B cell (primary cell): ENCODE data around the gene CPNE4. TPM values are rescaled to one million over a fixed set of nuclear protein-coding genes. Genes with fewer than 3 reads are reported as not detected.

Experiments
- ATAC-seq: fragments of 200-7000 bp; cut with Tn5 transposase; one replicate; pipeline ENCODE4 v1.10.0; 2021; ENCODE audit warnings: low read depth, mild to moderate bottlenecking, moderate number of reproducible peaks, moderate library complexity
- CTCF ChIA-PET: fragments of 350-600 bp; sonication (Branson Sonifier 250); formaldehyde crosslinking; loops from one replicate; lab custom pipeline; 2021; ENCODE audit warnings: antibody characterized with exemption, inconsistent platforms; lab: Charles Lee
- POLR2A ChIA-PET: fragments of 350-600 bp; sonication (Branson Sonifier 250); formaldehyde crosslinking; loops from one replicate; lab custom pipeline; 2021; ENCODE audit warnings: antibody characterized with exemption; lab: Charles Lee
- DNase-seq: peaks from one replicate; pipeline ENCODE4 v3.0.0; 2013
- H2AFZ ChIP-seq: 2 replicates; pipeline ENCODE4 v1.6.1; 2012; ENCODE audit warnings: mild to moderate bottlenecking, low read depth, low read length; ENCODE audit not compliant: insufficient read depth, poor library complexity, severe bottlenecking
- H3K27ac ChIP-seq, 2 donors: 1 replicate in 1 of 2; 2 replicates in 1 of 2; pipeline ENCODE4 v1.5.1; 2012 to 2013; ENCODE audit warnings: low read length in 2 of 2, mild to moderate bottlenecking in 2 of 2, moderate library complexity in 1 of 2
- H3K27me3 ChIP-seq, 4 experiments: fragments of 200-600 bp in 1 of 4; sonication (generic) in 1 of 4; replicated peaks in 1 of 4; 1 replicate in 2 of 4; 2 replicates in 2 of 4; pipeline versions ENCODE4 v1.6.1 to v1.7.0; 2013 to 2016; ENCODE audit warnings: low read length in 3 of 4, mild to moderate bottlenecking in 2 of 4, mixed read lengths in 1 of 4, moderate library complexity in 1 of 4; ENCODE audit not compliant: insufficient read depth in 4 of 4, control insufficient read depth in 3 of 4; ENCODE audit errors: control extremely low read depth in 1 of 4
- H3K36me3 ChIP-seq, 2 experiments: replicated peaks in 1 of 2; 1 replicate in 1 of 2; 2 replicates in 1 of 2; pipeline versions ENCODE4 v1.6.1 to v1.7.1; 2013; ENCODE audit warnings: low read length in 1 of 2; ENCODE audit not compliant: insufficient read depth in 2 of 2, control insufficient read depth in 1 of 2; ENCODE audit errors: control extremely low read depth in 1 of 2, extremely low read depth in 1 of 2
- H3K4me1 ChIP-seq, 2 donors: fragments of 200-600 bp in 1 of 2; sonication (generic) in 1 of 2; 1 replicate in 1 of 2; 2 replicates in 1 of 2; pipeline versions ENCODE4 v1.5.1 to v1.6.1; 2013 to 2017; ENCODE audit warnings: low read length in 2 of 2; ENCODE audit not compliant: control insufficient read depth in 2 of 2, insufficient read depth in 2 of 2
- H3K4me2 ChIP-seq: replicated peaks from 2 replicates; pipeline ENCODE3; 2012; ENCODE audit warnings: mild to moderate bottlenecking, low read depth, low read length; ENCODE audit not compliant: poor library complexity, severe bottlenecking
- H3K4me3 ChIP-seq, 5 experiments: fragments of 200-600 bp in 1 of 5; sonication (generic) in 1 of 5; 1 replicate in 3 of 5; 2 replicates in 2 of 5; pipeline versions ENCODE4 v1.5.1 to v1.7.0; 2011 to 2016; ENCODE audit warnings: low read length in 4 of 5, mild to moderate bottlenecking in 4 of 5, low read depth in 2 of 5, control low read depth in 1 of 5, moderate library complexity in 1 of 5; ENCODE audit not compliant: insufficient read depth in 1 of 5; ENCODE audit errors: control extremely low read depth in 1 of 5, extremely low read depth in 1 of 5
- H3K79me2 ChIP-seq: fragments of 200-600 bp; sonication (generic); one replicate; pipeline ENCODE4 v1.6.0; 2016; ENCODE audit warnings: low read length; ENCODE audit not compliant: control insufficient read depth, insufficient read depth
- H3K9ac ChIP-seq: fragments of 200-600 bp; sonication (generic); 2 replicates; pipeline ENCODE4 v1.6.1; 2017; ENCODE audit warnings: mild to moderate bottlenecking, low read length, moderate library complexity
- H3K9me3 ChIP-seq, 3 donors: one replicate each; pipeline versions ENCODE4 v1.6.1 to v1.7.1; 2013; ENCODE audit warnings: low read length in 2 of 3; ENCODE audit not compliant: control insufficient read depth in 2 of 3, insufficient read depth in 1 of 3; ENCODE audit errors: control extremely low read depth in 1 of 3
- H4K20me1 ChIP-seq: 2 replicates; pipeline ENCODE4 v1.6.0; 2012; ENCODE audit warnings: mild to moderate bottlenecking, low read length; ENCODE audit not compliant: insufficient read depth, control insufficient read depth, poor library complexity, severe bottlenecking
- H3K27ac Mint-ChIP-seq: one replicate; pipeline ENCODE4 v1.8.0; 2021; ENCODE audit warnings: mixed read lengths
- H3K27me3 Mint-ChIP-seq: one replicate; pipeline ENCODE4 v1.8.0; 2021; ENCODE audit warnings: mixed read lengths
- H3K4me1 Mint-ChIP-seq: one replicate; pipeline ENCODE4 v1.8.0; 2021; ENCODE audit warnings: mixed read lengths
- H3K4me3 Mint-ChIP-seq: one replicate; pipeline ENCODE4 v1.8.0; 2021; ENCODE audit warnings: mixed read lengths
- H3K9me3 Mint-ChIP-seq: one replicate; pipeline ENCODE4 v1.8.0; 2022; ENCODE audit warnings: mixed read lengths; ENCODE audit not compliant: insufficient read depth
- EZH2 ChIP-seq: IDR thresholded peaks from 2 replicates; pipeline ENCODE4 v1.6.1; 2012; ENCODE audit warnings: borderline replicate concordance, low read depth, mild to moderate bottlenecking, moderate library complexity, low read length; ENCODE audit not compliant: insufficient read depth, poor library complexity, severe bottlenecking
- WGBS: methylation state at CpG from one replicate; pipeline ENCODE4 v1.1.5; 2013; ENCODE audit warnings: missing lambda C conversion rate; ENCODE audit not compliant: insufficient coverage; 5-methylcytosine and 5-hydroxymethylcytosine counted together
- intact Hi-C: fragments of 100-400 bp; cut with micrococcal nuclease; formaldehyde crosslinking; loops from one replicate; pipeline ENCODE4 v1.10.0; 2022
- polyA plus RNA-seq: library from polyadenylated mRNA; depleted of rRNA; stranded (reverse); fragments of >200 nt; gene quantifications from 2 replicates; pipeline ENCODE4 v1.2.3, GENCODE V29; 2012
- total RNA-seq, 2 donors: library from RNA; stranded (reverse); fragments of 120-200 nt in 1 of 2; gene quantifications; 1 replicate in 1 of 2; 2 replicates in 1 of 2; pipeline versions ENCODE4 v1.2.3 to v1.2.4, GENCODE V29; 2013 to 2022
- TF ChIP-seq, protein P1 (sequence below): fragments of 200-600 bp; IDR thresholded peaks from one replicate; pipeline ENCODE4 v1.8.0; 2022; ENCODE audit warnings: antibody characterized with exemption, mild to moderate bottlenecking

Gene CPNE4
- total and polyA plus RNA-seq, 2 donors (not counting 1 experiment from before 2014, with no cell fraction given): not detected

DNA sequence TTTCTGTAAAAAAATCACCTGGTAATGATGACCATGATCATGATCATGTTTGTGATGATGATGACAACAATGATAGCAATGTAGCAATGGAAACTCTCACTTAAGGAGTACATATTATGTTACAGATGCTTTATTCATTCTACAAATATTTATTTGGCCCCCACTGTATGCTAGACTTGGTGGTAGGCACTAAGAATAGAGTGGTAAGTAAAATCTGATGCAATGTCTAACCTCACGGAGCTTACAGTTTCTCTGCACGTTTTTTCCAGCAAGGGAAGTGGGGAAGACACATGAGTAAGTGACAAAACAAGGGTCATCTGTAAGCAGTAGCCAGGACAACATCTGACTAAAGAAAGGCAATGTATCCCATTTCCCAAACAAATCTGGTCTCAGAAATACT is 332.7 kb downstream of the CPNE4 start:
- no peaks in the 10 kb centered on the region for H4K20me1 ChIP-seq
- DNase-seq: no peak
- H3K36me3 ChIP-seq: no peaks in the 10 kb centered on the region
- Mint-ChIP-seq H3K4me3 (no peak overlapping the region), H3K27me3 (peaks cover under 1% of the 10 kb centered on the region), H3K9me3 (peaks cover 2% of the 10 kb centered on the region), H3K27ac (no peak overlapping the region), H3K4me1 (no peaks in the 10 kb centered on the region)
- POLR2A ChIA-PET: no interaction called here
- CTCF ChIA-PET: no interaction called here
- ATAC-seq: no peak
- 54% methylated on average over 2 of the region's 2 CpGs for WGBS
- no peaks in the 10 kb centered on the region for H3K27me3 ChIP-seq
- intact Hi-C loops: no loop called here
- no peaks in the 10 kb centered on the region for H3K4me1 ChIP-seq
- no peak overlapping the region for H3K27ac ChIP-seq
- no peak overlapping the region for H3K4me3 ChIP-seq
- no peak overlapping the region for H2AFZ ChIP-seq
- TF ChIP-seq, protein P1, sequence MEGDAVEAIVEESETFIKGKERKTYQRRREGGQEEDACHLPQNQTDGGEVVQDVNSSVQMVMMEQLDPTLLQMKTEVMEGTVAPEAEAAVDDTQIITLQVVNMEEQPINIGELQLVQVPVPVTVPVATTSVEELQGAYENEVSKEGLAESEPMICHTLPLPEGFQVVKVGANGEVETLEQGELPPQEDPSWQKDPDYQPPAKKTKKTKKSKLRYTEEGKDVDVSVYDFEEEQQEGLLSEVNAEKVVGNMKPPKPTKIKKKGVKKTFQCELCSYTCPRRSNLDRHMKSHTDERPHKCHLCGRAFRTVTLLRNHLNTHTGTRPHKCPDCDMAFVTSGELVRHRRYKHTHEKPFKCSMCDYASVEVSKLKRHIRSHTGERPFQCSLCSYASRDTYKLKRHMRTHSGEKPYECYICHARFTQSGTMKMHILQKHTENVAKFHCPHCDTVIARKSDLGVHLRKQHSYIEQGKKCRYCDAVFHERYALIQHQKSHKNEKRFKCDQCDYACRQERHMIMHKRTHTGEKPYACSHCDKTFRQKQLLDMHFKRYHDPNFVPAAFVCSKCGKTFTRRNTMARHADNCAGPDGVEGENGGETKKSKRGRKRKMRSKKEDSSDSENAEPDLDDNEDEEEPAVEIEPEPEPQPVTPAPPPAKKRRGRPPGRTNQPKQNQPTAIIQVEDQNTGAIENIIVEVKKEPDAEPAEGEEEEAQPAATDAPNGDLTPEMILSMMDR: no peak
- TF ChIP-seq EZH2: no peak
- no peaks in the 10 kb centered on the region for H3K79me2 ChIP-seq
- no peak overlapping the region for H3K4me2 ChIP-seq
- no peak overlapping the region for H3K9ac ChIP-seq
- H3K9me3 ChIP-seq: no peaks in the 10 kb centered on the region

DNA sequence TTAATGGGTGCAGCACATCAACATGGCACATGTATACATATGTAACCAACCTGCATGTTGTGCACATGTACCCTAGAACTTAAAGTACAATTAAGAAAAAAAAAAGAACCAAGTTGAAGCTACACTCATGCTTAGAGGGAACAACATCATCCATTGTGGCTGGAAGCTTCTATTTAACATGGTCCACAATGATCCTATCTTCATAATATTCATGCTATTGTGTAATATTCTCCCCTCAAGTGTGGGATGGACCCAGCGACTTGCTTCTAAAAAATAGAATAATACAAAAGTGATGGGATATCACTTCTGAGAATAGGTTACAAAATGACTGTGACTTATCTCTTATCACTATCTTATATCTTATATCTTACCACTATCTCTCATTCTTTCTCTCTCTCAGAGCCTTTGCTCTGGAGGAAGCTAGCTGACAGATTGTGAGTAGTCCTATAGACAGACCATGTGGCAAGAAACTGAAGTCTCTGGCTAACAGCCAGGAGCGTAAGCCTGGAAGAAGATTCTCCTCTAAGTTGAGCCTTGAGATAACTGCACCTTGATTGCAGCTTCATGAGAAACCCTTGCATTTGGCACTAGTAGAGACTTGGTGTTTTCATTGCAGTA is 333.6 kb downstream of the CPNE4 start:
- H3K36me3 ChIP-seq: no peaks in the 10 kb centered on the region
- H3K4me1 Mint-ChIP-seq: no peaks in the 10 kb centered on the region
- H3K27me3 Mint-ChIP-seq: no peaks in the 10 kb centered on the region
- ATAC-seq (no peak), DNase-seq (no peak)
- H3K4me2 ChIP-seq: no peak overlapping the region
- no CpG with 5 or more reads among the region's 2 CpGs for WGBS
- no peaks in the 10 kb centered on the region for H3K4me1 ChIP-seq
- ChIA-PET CTCF (no interaction called here), POLR2A (no interaction called here)
- no peak overlapping the region for H3K4me3 Mint-ChIP-seq
- no peak overlapping the region for H3K27ac ChIP-seq
- no peak overlapping the region for H2AFZ ChIP-seq
- intact Hi-C loops: no loop called here
- no peak overlapping the region for H3K4me3 ChIP-seq
- H3K27me3 ChIP-seq: no peaks in the 10 kb centered on the region
- H3K27ac Mint-ChIP-seq: no peak overlapping the region
- no peak for TF ChIP-seq EZH2
- TF ChIP-seq, protein P1: no peak
- no peak overlapping the region for H3K9ac ChIP-seq
- no peaks in the 10 kb centered on the region for H3K9me3 ChIP-seq
- no peaks in the 10 kb centered on the region for H4K20me1 ChIP-seq
- peaks cover 2% of the 10 kb centered on the region for H3K9me3 Mint-ChIP-seq
- H3K79me2 ChIP-seq: no peaks in the 10 kb centered on the region
